Fibroblast of lung (primary cell): ENCODE results near the gene TGDS. TPM values are rescaled to one million over a fixed set of nuclear protein-coding genes. Genes with fewer than 3 reads are reported as not detected.

Experiments
- DNase-seq, 2 donors: peaks; one replicate each; pipeline versions ENCODE4 v3.0.0 to v3.0.0-alpha.2; 2010; ENCODE audit warnings: low read depth in 2 of 2
- H2AFZ ChIP-seq: 2 replicates; pipeline ENCODE4 v1.5.1; 2012; ENCODE audit warnings: low read length, control low read depth, inconsistent platforms
- H3K27ac ChIP-seq: 2 replicates; pipeline ENCODE4 v1.5.1; 2011; ENCODE audit warnings: low read length, control low read depth; ENCODE audit not compliant: insufficient read depth
- H3K27me3 ChIP-seq: 2 replicates; pipeline ENCODE4 v1.5.1; 2011; ENCODE audit warnings: mild to moderate bottlenecking, low read length; ENCODE audit not compliant: control insufficient read depth, insufficient read depth
- H3K36me3 ChIP-seq: 2 replicates; pipeline ENCODE4 v1.5.1; 2011; ENCODE audit warnings: low read length; ENCODE audit not compliant: control insufficient read depth, insufficient read depth
- H3K4me1 ChIP-seq: 2 replicates; pipeline ENCODE4 v1.5.1; 2011; ENCODE audit warnings: low read length; ENCODE audit not compliant: control insufficient read depth, insufficient read depth; ENCODE audit errors: extremely low read depth
- H3K4me2 ChIP-seq: 2 replicates; pipeline ENCODE4 v1.5.1; 2011; ENCODE audit warnings: low read length, control low read depth; ENCODE audit not compliant: insufficient read depth; ENCODE audit errors: extremely low read depth
- H3K4me3 ChIP-seq, 4 experiments: fragments of 200-600 bp in 1 of 4; sonication (generic) in 1 of 4; replicated peaks in 1 of 4; 2 replicates each; pipeline ENCODE4 v1.5.1; 2011 to 2016; ENCODE audit warnings: low read length in 4 of 4, low read depth in 3 of 4, mild to moderate bottlenecking in 3 of 4, control low read depth in 2 of 4, inconsistent platforms in 1 of 4, mixed read lengths in 1 of 4; ENCODE audit not compliant: insufficient read depth in 1 of 4; ENCODE audit errors: control extremely low read depth in 1 of 4
- H3K79me2 ChIP-seq: 2 replicates; pipeline ENCODE4 v1.5.1; 2012; ENCODE audit warnings: mild to moderate bottlenecking, low read length, inconsistent platforms; ENCODE audit not compliant: control insufficient read depth, insufficient read depth
- H3K9ac ChIP-seq: 2 replicates; pipeline ENCODE4 v1.5.1; 2011; ENCODE audit warnings: mild to moderate bottlenecking, low read length, control low read depth; ENCODE audit not compliant: insufficient read depth
- H3K9me3 ChIP-seq: 2 replicates; pipeline ENCODE4 v1.5.1; 2012; ENCODE audit warnings: low read depth, low read length; ENCODE audit not compliant: control insufficient read depth, insufficient read depth
- H4K20me1 ChIP-seq: 2 replicates; pipeline ENCODE4 v1.5.1; 2011; ENCODE audit warnings: low read length; ENCODE audit not compliant: control insufficient read depth, insufficient read depth; ENCODE audit errors: extremely low read depth
- EZH2 ChIP-seq: IDR thresholded peaks from 2 replicates; pipeline ENCODE4 v1.5.1; 2012; ENCODE audit warnings: low read length, control low read depth, mild to moderate bottlenecking; ENCODE audit errors: missing control alignments
- polyA plus RNA-seq, 2 donors: library from polyadenylated mRNA; depleted of rRNA in 1 of 2; stranded (reverse) in 1 of 2; unstranded in 1 of 2; fragments of >200 nt; gene quantifications; 2 replicates each; pipeline ENCODE4 v1.2.1, GENCODE V29; 2011 to 2012; ENCODE audit warnings: missing spikeins in 1 of 2
- total RNA-seq: library from RNA; depleted of rRNA; stranded (reverse); fragments of >200 nt; gene quantifications from 2 replicates; pipeline ENCODE4 v1.2.1, GENCODE V29; 2014
- TF ChIP-seq, protein P1 (sequence below), 2 donors: IDR thresholded peaks in 1 of 2; conservative IDR thresholded peaks in 1 of 2; 1 replicate in 1 of 2; 2 replicates in 1 of 2; pipeline ENCODE4 v1.5.1; 2011 to 2012; ENCODE audit warnings: low read length in 2 of 2, control low read depth in 1 of 2, inconsistent platforms in 1 of 2, low read depth in 1 of 2, mild to moderate bottlenecking in 1 of 2

The TGDS gene
- total and polyA plus RNA-seq, 2 donors (not counting 1 experiment from before 2014, with no cell fraction given): 13.4 to 15.2 TPM

GRCh38 chr13:94612050-94612449 is 16.1 kb upstream of the TGDS start:
- H3K36me3 ChIP-seq: peaks cover 4% of the 10 kb centered on the region
- no peak overlapping the region for H3K4me3 ChIP-seq
- DNase-seq: no peak
- H3K27me3 ChIP-seq: no peaks in the 10 kb centered on the region
- H3K4me1 ChIP-seq: no peaks in the 10 kb centered on the region
- no peaks in the 10 kb centered on the region for H3K9me3 ChIP-seq
- no peak overlapping the region for H2AFZ ChIP-seq
- no peaks in the 10 kb centered on the region for H3K79me2 ChIP-seq
- H3K4me2 ChIP-seq: no peak overlapping the region
- no peak overlapping the region for H3K27ac ChIP-seq
- TF ChIP-seq, protein P1, sequence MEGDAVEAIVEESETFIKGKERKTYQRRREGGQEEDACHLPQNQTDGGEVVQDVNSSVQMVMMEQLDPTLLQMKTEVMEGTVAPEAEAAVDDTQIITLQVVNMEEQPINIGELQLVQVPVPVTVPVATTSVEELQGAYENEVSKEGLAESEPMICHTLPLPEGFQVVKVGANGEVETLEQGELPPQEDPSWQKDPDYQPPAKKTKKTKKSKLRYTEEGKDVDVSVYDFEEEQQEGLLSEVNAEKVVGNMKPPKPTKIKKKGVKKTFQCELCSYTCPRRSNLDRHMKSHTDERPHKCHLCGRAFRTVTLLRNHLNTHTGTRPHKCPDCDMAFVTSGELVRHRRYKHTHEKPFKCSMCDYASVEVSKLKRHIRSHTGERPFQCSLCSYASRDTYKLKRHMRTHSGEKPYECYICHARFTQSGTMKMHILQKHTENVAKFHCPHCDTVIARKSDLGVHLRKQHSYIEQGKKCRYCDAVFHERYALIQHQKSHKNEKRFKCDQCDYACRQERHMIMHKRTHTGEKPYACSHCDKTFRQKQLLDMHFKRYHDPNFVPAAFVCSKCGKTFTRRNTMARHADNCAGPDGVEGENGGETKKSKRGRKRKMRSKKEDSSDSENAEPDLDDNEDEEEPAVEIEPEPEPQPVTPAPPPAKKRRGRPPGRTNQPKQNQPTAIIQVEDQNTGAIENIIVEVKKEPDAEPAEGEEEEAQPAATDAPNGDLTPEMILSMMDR (conservative IDR thresholded peaks at IDR 0.05 in 1 of 2, IDR thresholded peaks at IDR 0.05 in 1 of 2; ENCODE audit: low read depth in 1 of 2, low read length in 2 of 2): no peak
- no peak for TF ChIP-seq EZH2
- H3K9ac ChIP-seq: no peak overlapping the region
- no peaks in the 10 kb centered on the region for H4K20me1 ChIP-seq

DNA sequence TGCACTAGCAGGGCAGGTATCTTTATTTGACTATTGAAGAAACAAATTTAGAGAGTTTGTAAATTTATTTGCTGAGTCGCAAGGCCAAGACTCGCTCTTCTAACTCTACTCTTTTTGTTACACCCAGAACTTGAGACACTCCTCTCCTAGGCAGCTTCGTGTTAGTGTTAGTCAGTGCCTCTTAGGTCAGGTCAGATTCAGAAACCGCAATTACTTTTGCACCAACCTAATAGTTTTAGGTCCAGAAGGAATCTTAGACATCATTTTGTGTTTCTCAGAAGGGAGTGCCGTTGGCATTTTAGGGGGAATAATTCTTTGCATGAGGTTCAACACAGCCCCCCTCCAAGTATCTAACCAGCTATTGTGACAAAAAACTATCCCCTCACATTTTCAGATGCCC is 14.5 kb upstream of the TGDS start:
- no peak for DNase-seq
- Histone ChIP-seq H2AFZ (no peak overlapping the region), H3K79me2 (no peaks in the 10 kb centered on the region), H3K4me3 (no peak overlapping the region), H3K36me3 (peaks cover 4% of the 10 kb centered on the region), H3K27ac (no peak overlapping the region), H3K9me3 (no peaks in the 10 kb centered on the region), H3K27me3 (no peaks in the 10 kb centered on the region), H4K20me1 (no peaks in the 10 kb centered on the region), H3K9ac (no peak overlapping the region), H3K4me2 (no peak overlapping the region), H3K4me1 (no peaks in the 10 kb centered on the region)
- TF ChIP-seq EZH2: no peak
- TF ChIP-seq, protein P1 (conservative IDR thresholded peaks at IDR 0.05 in 1 of 2, IDR thresholded peaks at IDR 0.05 in 1 of 2; ENCODE audit: low read depth in 1 of 2, low read length in 2 of 2): no peak

GRCh38 chr13:94609196-94609595 is 13.2 kb upstream of the TGDS start:
- Histone ChIP-seq H2AFZ (no peak overlapping the region), H3K4me2 (no peak overlapping the region), H3K9ac (no peak overlapping the region), H3K9me3 (no peaks in the 10 kb centered on the region), H3K4me3 (no peak overlapping the region), H3K27me3 (no peaks in the 10 kb centered on the region), H4K20me1 (no peaks in the 10 kb centered on the region), H3K4me1 (no peaks in the 10 kb centered on the region), H3K36me3 (peaks cover 4% of the 10 kb centered on the region), H3K27ac (no peak overlapping the region), H3K79me2 (peaks cover 4% of the 10 kb centered on the region)
- TF ChIP-seq EZH2: no peak
- TF ChIP-seq, protein P1 (conservative IDR thresholded peaks at IDR 0.05 in 1 of 2, IDR thresholded peaks at IDR 0.05 in 1 of 2; ENCODE audit: low read depth in 1 of 2, low read length in 2 of 2): no peak
- no peak for DNase-seq
